Stomach (tissue), 9 donors: ENCODE results near the gene RGS7. TPM values are rescaled to one million over a fixed set of nuclear protein-coding genes. Genes with fewer than 3 reads are reported as not detected.
A peak's percentile ranks its signal among the peaks of the same experiment; 100 is the strongest.

Experiments used
- DNase-seq, 2 donors: peaks; one replicate each; pipeline versions ENCODE4 v3.0.0 to v3.0.0-alpha.2; 2013 to 2019
- H3K27ac ChIP-seq, 5 donors: fragments of 200-600 bp in 4 of 5; sonication (generic) in 4 of 5; one replicate each; pipeline ENCODE4 v1.5.1; 2013 to 2019; ENCODE audit warnings: mild to moderate bottlenecking in 1 of 5, moderate library complexity in 1 of 5
- H3K27me3 ChIP-seq, 3 donors: fragments of 200-600 bp; sonication (generic); one replicate each; pipeline ENCODE4 v1.5.1; 2017 to 2019; ENCODE audit warnings: mixed run types in 1 of 3
- H3K36me3 ChIP-seq, 4 donors: fragments of 200-600 bp; sonication (generic); 1 replicate in 3 of 4; 2 replicates in 1 of 4; pipeline ENCODE4 v1.5.1; 2016 to 2019
- H3K4me1 ChIP-seq, 4 donors: fragments of 200-600 bp; sonication (generic); one replicate each; pipeline ENCODE4 v1.5.1; 2016 to 2019
- H3K4me3 ChIP-seq, 4 donors: fragments of 200-600 bp; sonication (generic) in 3 of 4; one replicate each; pipeline ENCODE4 v1.5.1; 2016 to 2019; ENCODE audit warnings: mild to moderate bottlenecking in 1 of 4
- H3K9me3 ChIP-seq, 4 donors: fragments of 200-600 bp; sonication (generic); one replicate each; pipeline ENCODE4 v1.5.1; 2016 to 2019
- CTCF ChIP-seq, 7 experiments: fragments of 450-650 bp in 4 of 7; fragments of 200-600 bp in 3 of 7; sonication (generic) in 3 of 7; IDR thresholded peaks; one replicate each; pipeline ENCODE4 v1.5.1; 2016 to 2019; ENCODE audit warnings: antibody characterized with exemption in 7 of 7, control low read depth in 2 of 7, mild to moderate bottlenecking in 1 of 7
- EP300 ChIP-seq: sonication (generic); formaldehyde crosslinking; IDR thresholded peaks from one replicate; pipeline ENCODE4 v1.6.1; 2017; ENCODE audit warnings: antibody characterized with exemption
- POLR2A ChIP-seq, 4 donors: fragments of 450-650 bp; IDR thresholded peaks; one replicate each; pipeline ENCODE4 v1.6.1; 2016; ENCODE audit warnings: antibody characterized with exemption in 4 of 4, control low read depth in 2 of 4, mild to moderate bottlenecking in 1 of 4, moderate library complexity in 1 of 4
- POLR2AphosphoS5 ChIP-seq, 3 donors: sonication (generic); formaldehyde crosslinking; IDR thresholded peaks; one replicate each; pipeline ENCODE4 v1.6.1; 2016; ENCODE audit warnings: antibody characterized with exemption in 3 of 3
- WGBS, 5 donors: extraction: QIAGEN DNeasy Blood & Tissue Kit in 3 of 5; methylation state at CpG; one replicate each; pipeline versions ENCODE4 v1.1.5 to v1.1.7; 2013 to 2018; 5-methylcytosine and 5-hydroxymethylcytosine counted together
- intact Hi-C: fragments of 100-400 bp; cut with DNase I; formaldehyde crosslinking; loops from one replicate; pipeline ENCODE4 v1.15.1; 2023; ENCODE audit warnings: low total_unique reads
- polyA plus RNA-seq, 3 donors: library from polyadenylated mRNA; stranded (reverse); fragments of 200-250 nt; gene quantifications; one replicate each; pipeline ENCODE4 v1.2.3, GENCODE V29; 2013
- total RNA-seq, 5 donors: library from RNA; depleted of rRNA; stranded (reverse); fragments of >200 nt; gene quantifications; one replicate each; pipeline versions ENCODE4 v1.1.0 to v1.2.3, GENCODE V29; 2014 to 2016
- donor health status: healthy with polysubstance abuse.
- donor health status: Bipolar disorder and iron deficiency.
- donor health status: healthy.

Gene RGS7
- total and polyA plus RNA-seq, 8 donors: 0.23 to 2.9 (median 1.9) TPM; not detected in 2

DNA sequence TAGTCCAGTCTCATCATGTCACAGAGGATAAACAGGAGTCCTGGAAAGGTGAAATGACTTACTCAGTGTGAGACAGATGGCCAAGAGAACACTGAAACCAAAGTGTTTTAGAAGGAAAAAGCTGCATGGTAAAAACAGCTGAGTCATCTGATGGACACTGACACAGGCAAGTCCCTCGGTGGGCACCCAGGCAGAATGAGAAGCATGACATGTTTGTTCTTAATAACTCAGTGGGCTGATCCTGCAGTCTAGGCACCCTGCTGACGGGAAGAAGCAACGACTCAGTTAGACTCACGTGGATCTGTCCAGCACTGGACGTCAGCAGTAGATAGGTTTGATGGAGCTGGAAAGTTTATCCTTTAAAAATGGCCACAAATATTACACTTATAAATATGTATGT, 116.9 kb downstream of the RGS7 start:
- no peak overlapping the region for H3K27ac ChIP-seq
- 40 to 74% (median 71%) methylated on average over 5 of the region's 5 CpGs for WGBS, 5 donors
- no peaks in the 10 kb centered on the region for H3K4me1 ChIP-seq
- H3K27me3 ChIP-seq: no peaks in the 10 kb centered on the region
- H3K36me3 ChIP-seq: no peaks in the 10 kb centered on the region
- no peak overlapping the region for H3K4me3 ChIP-seq
- intact Hi-C loops: no loop called here
- peak in 1 of 2 donors; percentile 26 for DNase-seq
- no peaks in the 10 kb centered on the region for H3K9me3 ChIP-seq
- TF ChIP-seq POLR2AphosphoS5 (IDR thresholded peaks at IDR 0.05) (no peak), CTCF (IDR thresholded peaks at IDR 0.05) (no peak), POLR2A (IDR thresholded peaks at IDR 0.05) (no peak), EP300 (no peak)

- Histone ChIP-seq H3K27ac (no peak overlapping the region), H3K4me3 (no peak overlapping the region), H3K4me1 (no peaks in the 10 kb centered on the region), H3K27me3 (no peaks in the 10 kb centered on the region), H3K36me3 (no peaks in the 10 kb centered on the region), H3K9me3 (no peaks in the 10 kb centered on the region)
- intact Hi-C loops: no loop called here
- TF ChIP-seq POLR2AphosphoS5 (IDR thresholded peaks at IDR 0.05): no peak
- TF ChIP-seq CTCF (IDR thresholded peaks at IDR 0.05): no peak
- TF ChIP-seq EP300: no peak
- TF ChIP-seq POLR2A (IDR thresholded peaks at IDR 0.05): no peak
- no peak for DNase-seq
- WGBS, 5 donors: 70 to 84% (median 75%) methylated on average over 8 of the region's 8 CpGs
Observed at GRCh38 chr1:241237873-241238272, 119.1 kb downstream of the RGS7 start.

GRCh38 chr1:241235256-241235897, 121.6 kb downstream of the RGS7 start:
- WGBS, 5 donors: 24 to 62% (median 37%) methylated on average over 2 of the region's 2 CpGs
- DNase-seq: peak in 1 of 2 donors; percentile 62
- no peak for TF ChIP-seq EP300
- TF ChIP-seq POLR2AphosphoS5 (IDR thresholded peaks at IDR 0.05): no peak
- TF ChIP-seq POLR2A (IDR thresholded peaks at IDR 0.05): no peak
- no peak for TF ChIP-seq CTCF (IDR thresholded peaks at IDR 0.05)

DNA sequence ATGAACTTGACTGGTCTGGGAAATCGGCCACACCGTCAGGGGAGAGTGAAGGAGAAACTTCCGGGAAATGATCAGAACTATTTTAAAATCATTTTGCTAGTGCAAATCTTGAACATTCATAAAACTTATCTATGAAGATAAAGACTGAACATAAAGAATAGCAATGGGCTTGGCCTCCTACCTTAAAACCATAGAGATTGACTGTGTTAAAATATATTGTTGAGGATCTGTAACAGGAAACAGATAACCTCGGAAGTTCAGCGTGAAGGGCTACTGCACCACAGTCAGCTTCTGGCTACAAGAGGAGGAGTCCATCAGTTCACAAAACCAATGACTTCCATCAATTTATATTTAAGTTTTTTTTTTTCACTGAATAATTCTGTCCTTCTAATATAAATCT, 127.3 kb downstream of the RGS7 start:
- Histone ChIP-seq H3K4me1 (peaks cover 0 to 26% (median 8%) of the 10 kb centered on the region in 4 donors), H3K27me3 (no peaks in the 10 kb centered on the region), H3K9me3 (no peaks in the 10 kb centered on the region), H3K4me3 (no peak overlapping the region), H3K36me3 (no peaks in the 10 kb centered on the region), H3K27ac (peak overlapping the region in 1 of 5 donors; percentile 3)
- intact Hi-C loops: no loop called here
- no peak for DNase-seq
- 14 to 38% (median 33%) methylated on average over 5 of the region's 5 CpGs for WGBS, 5 donors
- TF ChIP-seq POLR2A (IDR thresholded peaks at IDR 0.05): no peak
- TF ChIP-seq POLR2AphosphoS5 (IDR thresholded peaks at IDR 0.05): no peak
- TF ChIP-seq EP300: no peak
- TF ChIP-seq CTCF (IDR thresholded peaks at IDR 0.05): no peak

More at GRCh38 chr1:241235256-241235897, 121.6 kb downstream of the RGS7 start:
- intact Hi-C loops: no loop called here
- Histone ChIP-seq H3K27ac (no peak overlapping the region), H3K27me3 (no peaks in the 10 kb centered on the region), H3K4me1 (no peaks in the 10 kb centered on the region), H3K9me3 (no peaks in the 10 kb centered on the region), H3K4me3 (no peak overlapping the region), H3K36me3 (no peaks in the 10 kb centered on the region)
